GM12891 (cell line): ENCODE measurements around the gene WLS.

Source experiments
- POLR2A ChIP-seq: IDR thresholded peaks from 2 replicates; pipeline ENCODE4 v1.6.1; 2011; ENCODE audit warnings: low read depth, low read length, control low read depth
- POLR2AphosphoS5 ChIP-seq: IDR thresholded peaks from 2 replicates; pipeline ENCODE4 v1.6.1; 2011; ENCODE audit warnings: low read depth, low read length, control low read depth
- TAF1 ChIP-seq: IDR thresholded peaks from 2 replicates; pipeline ENCODE4 v1.6.1; 2011; ENCODE audit warnings: low read depth, low read length, control low read depth

DNA sequence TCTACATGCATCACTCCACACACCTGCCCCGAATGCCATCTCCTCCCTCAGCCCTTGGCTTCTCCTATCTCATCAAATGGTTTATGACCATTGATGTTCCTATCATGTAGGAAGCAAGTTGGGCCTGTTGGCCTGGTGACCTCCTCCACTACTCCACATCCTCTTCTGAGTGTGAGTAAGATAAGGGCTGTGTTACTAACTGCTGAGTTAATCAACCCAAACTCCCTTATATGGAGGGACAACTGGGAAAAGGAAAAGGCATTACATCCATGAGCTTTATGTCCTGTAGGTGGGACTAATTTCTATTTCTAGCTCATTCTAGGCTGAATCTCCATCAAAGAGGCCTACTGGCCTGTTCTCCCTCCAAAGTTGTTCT lies 57.6 kb downstream of the WLS start:
- TF ChIP-seq POLR2AphosphoS5 (no peak), POLR2A (no peak), TAF1 (no peak)
